ENCODE measurements around the gene CELSR1.

DNA sequence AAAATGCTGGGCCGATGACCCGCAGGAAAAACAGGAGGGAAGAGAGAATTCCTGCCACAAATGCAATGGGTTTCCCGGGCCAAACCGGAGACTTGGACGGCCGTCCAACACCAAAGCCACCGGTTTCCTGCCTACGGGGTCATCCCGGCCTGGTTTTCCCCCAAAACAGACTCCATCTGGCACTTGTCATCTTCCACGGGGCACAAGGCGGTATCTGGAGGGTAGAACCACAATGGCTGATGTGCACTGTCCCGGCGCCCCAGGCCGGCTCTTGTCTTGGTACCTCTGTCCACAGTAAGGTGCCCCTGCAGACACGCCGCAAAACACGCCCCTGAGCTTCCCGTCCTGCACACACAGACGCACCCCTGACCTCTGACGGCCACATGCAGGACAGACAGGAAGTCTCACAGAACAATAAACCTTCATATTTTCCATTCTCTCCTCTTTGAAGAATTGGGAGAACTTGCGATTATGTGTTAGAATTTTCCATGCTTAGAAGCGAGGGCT, 20.1 kb downstream of the CELSR1 start:
- no peak for TF ChIP-seq POLR2AphosphoS5 (IDR thresholded peaks at IDR 0.05)
- no peak for TF ChIP-seq EP300 (IDR thresholded peaks at IDR 0.05)

Data from sigmoid colon (tissue), 4 donors.